HCT116 (cell line): ENCODE results near the gene GNPTAB. TPM values are rescaled to one million over a fixed set of nuclear protein-coding genes. Genes with fewer than 3 reads are reported as not detected.

Experiments used
- ATAC-seq: fragments of 200-7000 bp; cut with Tn5 transposase; 2 replicates; pipeline ENCODE4 v1.9.1; 2020; ENCODE audit warnings: mild to moderate bottlenecking, moderate library complexity
- BruUV-seq: library from RNA; stranded (reverse); fragments of 400-500 nt; replicated peaks from 2 replicates; lab custom pipeline; 2021; lab: Mats Ljungman, UMichigan
- CTCF ChIA-PET: fragments of 300-600 bp; sonication (Branson Sonifier 250); formaldehyde crosslinking; loops from one replicate; lab custom pipeline; 2021; ENCODE audit warnings: antibody characterized with exemption; lab: Charles Lee
- POLR2A ChIA-PET: fragments of 300-600, 350-600 bp; sonication (Branson Sonifier 250); formaldehyde crosslinking; loops from one replicate; lab custom pipeline; 2021; ENCODE audit warnings: antibody characterized with exemption; lab: Charles Lee
- RAD21 ChIA-PET, 2 experiments: fragments of 300-600 bp; sonication (Branson Sonifier 250); formaldehyde crosslinking; loops; one replicate each; lab custom pipeline; 2023; ENCODE audit warnings: low total read pairs in 2 of 2; ENCODE audit not compliant: uncharacterized antibody in 2 of 2, unreplicated experiment in 2 of 2, low non-redundant PET in 1 of 2; lab: Charles Lee
- DNase-seq: peaks from one replicate; pipeline ENCODE4 v3.0.0-alpha.2; 2010; ENCODE audit warnings: low read depth, low spot score
- H2AFZ ChIP-seq: fragments of 200-600 bp; shearing (Covaris generic), sonication (generic); 2 replicates; pipeline ENCODE4 v1.6.1; 2017; ENCODE audit warnings: low read depth, mixed run types, mixed read lengths, antibody characterized with exemption, low read length; ENCODE audit not compliant: poor library complexity, severe bottlenecking
- H3K27ac ChIP-seq: 2 replicates; pipeline ENCODE4 v1.5.1; 2012; ENCODE audit warnings: low read depth, low read length
- H3K27me3 ChIP-seq: fragments of 200-600 bp; sonication (generic); 2 replicates; pipeline ENCODE4 v1.6.1; 2016; ENCODE audit warnings: mixed run types, low read length, mixed read lengths; ENCODE audit not compliant: insufficient read depth
- H3K36me3 ChIP-seq, 2 experiments: fragments of 200-500 bp in 1 of 2; fragments of 200-600 bp in 1 of 2; sonication (Bioruptor generic) in 1 of 2; sonication (generic) in 1 of 2; 2 replicates each; pipeline versions ENCODE4 v1.5.1 to v1.6.1; 2014 to 2016; ENCODE audit warnings: low read length in 2 of 2, inconsistent platforms in 1 of 2, mixed read lengths in 1 of 2, mixed run types in 1 of 2; ENCODE audit not compliant: insufficient read depth in 2 of 2, control insufficient read depth in 1 of 2
- H3K4me1 ChIP-seq, 2 experiments: fragments of 200-600 bp in 1 of 2; sonication (generic) in 1 of 2; 2 replicates each; pipeline versions ENCODE4 v1.5.1 to v1.6.1; 2012 to 2017; ENCODE audit warnings: low read length in 2 of 2, inconsistent platforms in 1 of 2, mild to moderate bottlenecking in 1 of 2, mixed read lengths in 1 of 2, mixed run types in 1 of 2, moderate library complexity in 1 of 2; ENCODE audit not compliant: insufficient read depth in 2 of 2, control insufficient read depth in 1 of 2
- H3K4me2 ChIP-seq: fragments of 200-600 bp; sonication (generic); 2 replicates; pipeline ENCODE4 v1.6.1; 2017; ENCODE audit warnings: mixed run types, low read length, mixed read lengths
- H3K4me3 ChIP-seq, 2 experiments: fragments of 200-600 bp in 1 of 2; sonication (generic) in 1 of 2; replicated peaks in 1 of 2; 2 replicates each; pipeline ENCODE4 v1.5.1; 2011 to 2016; ENCODE audit warnings: low read length in 2 of 2, control low read depth in 1 of 2, low read depth in 1 of 2, mild to moderate bottlenecking in 1 of 2, mixed read lengths in 1 of 2, mixed run types in 1 of 2
- H3K79me2 ChIP-seq: fragments of 200-600 bp; sonication (generic); 2 replicates; pipeline ENCODE4 v1.6.1; 2017; ENCODE audit warnings: mild to moderate bottlenecking, mixed run types, low read length, moderate library complexity, mixed read lengths; ENCODE audit not compliant: insufficient read depth
- H3K9ac ChIP-seq: fragments of 200-600 bp; sonication (generic); 2 replicates; pipeline ENCODE4 v1.6.1; 2016; ENCODE audit warnings: low read length, mixed read lengths
- H3K9me2 ChIP-seq: fragments of 200-600 bp; sonication (generic), shearing (Covaris generic); 2 replicates; pipeline ENCODE4 v1.6.1; 2017; ENCODE audit warnings: mixed run types, mild to moderate bottlenecking, moderate library complexity; ENCODE audit not compliant: insufficient read depth
- H3K9me3 ChIP-seq, 2 experiments: fragments of 200-500 bp in 1 of 2; fragments of 200-600 bp in 1 of 2; sonication (Bioruptor generic) in 1 of 2; sonication (generic) in 1 of 2; 2 replicates each; pipeline ENCODE4 v1.6.1; 2014 to 2017; ENCODE audit warnings: low read length in 2 of 2, mixed read lengths in 2 of 2, inconsistent platforms in 1 of 2, low read depth in 1 of 2, mild to moderate bottlenecking in 1 of 2, mixed run types in 1 of 2, moderate library complexity in 1 of 2; ENCODE audit not compliant: control insufficient read depth in 1 of 2, insufficient read depth in 1 of 2
- H4K20me1 ChIP-seq: fragments of 200-600 bp; sonication (generic), shearing (Covaris generic); 2 replicates; pipeline ENCODE4 v1.6.1; 2017; ENCODE audit warnings: mixed run types, mild to moderate bottlenecking, moderate library complexity; ENCODE audit not compliant: insufficient read depth
- EGR1 ChIP-seq: IDR thresholded peaks from 2 replicates; pipeline ENCODE4 v1.6.1; 2012; ENCODE audit warnings: low read depth
- ELF1 ChIP-seq: IDR thresholded peaks from 2 replicates; pipeline ENCODE4 v1.6.1; 2012; ENCODE audit warnings: low read depth, borderline replicate concordance
- POLR2A ChIP-seq: IDR thresholded peaks from 2 replicates; pipeline ENCODE4 v1.7.0; 2011; ENCODE audit warnings: borderline replicate concordance; ENCODE audit not compliant: insufficient read depth, insufficient read length; ENCODE audit errors: extremely low read depth
- POLR2AphosphoS5 ChIP-seq: IDR thresholded peaks from 2 replicates; pipeline ENCODE4 v1.6.1; 2011; ENCODE audit warnings: mild to moderate bottlenecking, low read depth, low read length, moderate library complexity
- RAD21 ChIP-seq: IDR thresholded peaks from 2 replicates; pipeline ENCODE4 v1.6.1; 2012; ENCODE audit warnings: low read depth, mild to moderate bottlenecking
- REST ChIP-seq: IDR thresholded peaks from 2 replicates; pipeline ENCODE4 v1.6.1; 2012; ENCODE audit warnings: low read depth
- SIN3A ChIP-seq: IDR thresholded peaks from 2 replicates; pipeline ENCODE4 v1.6.1; 2012; ENCODE audit warnings: low read depth
- SP1 ChIP-seq: IDR thresholded peaks from 2 replicates; pipeline ENCODE4 v1.6.1; 2012; ENCODE audit warnings: low read depth
- SRF ChIP-seq: IDR thresholded peaks from 2 replicates; pipeline ENCODE4 v1.6.1; 2012; ENCODE audit warnings: low read depth
- TCF7L2 ChIP-seq: IDR thresholded peaks from 2 replicates; pipeline ENCODE4 v1.7.0; 2011; ENCODE audit warnings: borderline replicate concordance, inconsistent platforms; ENCODE audit not compliant: insufficient read depth, insufficient read length; ENCODE audit errors: extremely low read depth
- ZBTB33 ChIP-seq: IDR thresholded peaks from 2 replicates; pipeline ENCODE4 v1.6.1; 2011; ENCODE audit warnings: mild to moderate bottlenecking, low read length, moderate library complexity; ENCODE audit not compliant: insufficient replicate concordance; ENCODE audit errors: extremely low read depth
- ZFX ChIP-seq: fragments of 450-650 bp; IDR thresholded peaks from 2 replicates; pipeline ENCODE4 v1.6.1; 2017
- intact Hi-C: fragments of 100-400 bp; cut with micrococcal nuclease; formaldehyde crosslinking; loops from 2 replicates; pipeline ENCODE4 v1.10.0; 2022
- total RNA-seq: library from RNA; stranded (reverse); gene quantifications from one replicate; pipeline ENCODE4 v1.2.1, GENCODE V29; 2021; ENCODE audit not compliant: unreplicated experiment

Gene GNPTAB
- total RNA-seq, 1 experiment from 2014 or later, result 41.4 TPM

- Histone ChIP-seq H3K4me1 (no peaks in the 10 kb centered on the region), H3K9me2 (no peaks in the 10 kb centered on the region), H3K79me2 (peaks cover 79% of the 10 kb centered on the region), H3K4me3 (no peak overlapping the region), H4K20me1 (peaks cover 6% of the 10 kb centered on the region; the same call in 1 of the 2 replicates), H3K27ac (no peak overlapping the region), H3K9me3 (no peaks in the 10 kb centered on the region), H2AFZ (no peak overlapping the region), H3K4me2 (no peak overlapping the region), H3K36me3 (no peaks in the 10 kb centered on the region), H3K9ac (no peak overlapping the region), H3K27me3 (no peaks in the 10 kb centered on the region)
- CTCF ChIA-PET, result no interaction called here
- DNase-seq, result no peak
- intact Hi-C loops, result loop anchor here (1.0 kb wide), 1 partner anchor 8 kb away; no protein-coding TSS in a partner anchor
- RAD21 ChIA-PET, result no interaction called here
- TF ChIP-seq TCF7L2, result no peak
- TF ChIP-seq RAD21, result no peak
- no peak for TF ChIP-seq ZFX
- no peak for ATAC-seq
- POLR2A ChIA-PET, result no interaction called here
- BruUV-seq, result no TSS peak
Observed at GRCh38 chr12:101713059-101713682, 117.6 kb downstream of the GNPTAB start.

- Histone ChIP-seq H3K4me1 (peaks cover 4 to 15% of the 10 kb centered on the region in 2 experiments; a peak in 3 of 4 replicates), H3K79me2 (peaks cover 87% of the 10 kb centered on the region), H3K9ac (no peak overlapping the region), H2AFZ (no peak overlapping the region), H3K4me3 (no peak overlapping the region), H3K9me3 (no peaks in the 10 kb centered on the region), H4K20me1 (peaks cover 6% of the 10 kb centered on the region; the same call in 1 of the 2 replicates), H3K9me2 (no peaks in the 10 kb centered on the region), H3K27ac (no peak overlapping the region), H3K27me3 (no peaks in the 10 kb centered on the region), H3K4me2 (no peak overlapping the region), H3K36me3 (no peaks in the 10 kb centered on the region)
- DNase-seq, result no peak
- RAD21 ChIA-PET, result no interaction called here
- CTCF ChIA-PET, result no interaction called here
- TF ChIP-seq POLR2AphosphoS5 (no peak), EGR1 (no peak), SP1 (no peak), REST (no peak), ZBTB33 (no peak), SIN3A (no peak), POLR2A (no peak), ELF1 (no peak), SRF (no peak)
- ATAC-seq, result no peak
- intact Hi-C loops, result no loop called here
- POLR2A ChIA-PET, result no interaction called here
- no TSS peak for BruUV-seq
Observed at GRCh38 chr12:101710288-101710687, 120.5 kb downstream of the GNPTAB start.
